PC-9 (cell line): ENCODE measurements around the gene DPYSL4. TPM values are rescaled to one million over a fixed set of nuclear protein-coding genes. Genes with fewer than 3 reads are reported as not detected.
"Not testable (repeated sequence)": the region's sequence is repeated elsewhere in the genome, so short reads cannot be mapped to it uniquely, and the experiment has no call there.

Experiments
- BruUV-seq: library from RNA; stranded (reverse); fragments of 400-500 nt; replicated peaks from 2 replicates; lab custom pipeline; 2021; lab: Mats Ljungman, UMichigan
- CTCF ChIA-PET: fragments of 300-600 bp; sonication (Branson Sonifier 250); formaldehyde crosslinking; loops from one replicate; lab custom pipeline; 2022; ENCODE audit warnings: antibody characterized with exemption; lab: Charles Lee
- POLR2A ChIA-PET: fragments of 300-600 bp; sonication (Branson Sonifier 250); formaldehyde crosslinking; loops from one replicate; lab custom pipeline; 2022; ENCODE audit warnings: antibody characterized with exemption; ENCODE audit not compliant: unreplicated experiment; lab: Charles Lee
- DNase-seq, 2 experiments: peaks; one replicate each; pipeline versions ENCODE4 v3.0.0 to v3.0.0-alpha.2; 2015 to 2022; ENCODE audit warnings: mixed read lengths in 1 of 2
- H2AFZ ChIP-seq: fragments of 200-600 bp; sonication (generic); 2 replicates; pipeline ENCODE4 v1.8.1; 2017; ENCODE audit warnings: antibody characterized with exemption
- H3F3A ChIP-seq: fragments of 200-600 bp; sonication (generic); 2 replicates; pipeline ENCODE4 v1.8.1; 2017; ENCODE audit warnings: antibody characterized with exemption, mild to moderate bottlenecking, low read depth; ENCODE audit not compliant: insufficient read depth
- H3K27ac ChIP-seq: fragments of 200-600 bp; sonication (generic); 2 replicates; pipeline ENCODE4 v1.6.1; 2016; ENCODE audit warnings: mixed run types
- H3K27me3 ChIP-seq: fragments of 200-600 bp; sonication (generic); 2 replicates; pipeline ENCODE4 v1.6.1; 2016; ENCODE audit warnings: low read depth, mixed run types; ENCODE audit not compliant: insufficient read depth
- H3K36me3 ChIP-seq: fragments of 200-600 bp; sonication (generic); 2 replicates; pipeline ENCODE4 v1.6.1; 2016; ENCODE audit warnings: low read depth, mixed run types
- H3K4me1 ChIP-seq: fragments of 200-600 bp; sonication (generic); replicated peaks from 2 replicates; pipeline ENCODE4 v1.6.1; 2016; ENCODE audit warnings: mixed run types; ENCODE audit not compliant: insufficient read depth
- H3K4me2 ChIP-seq: fragments of 200-600 bp; sonication (generic); 2 replicates; pipeline ENCODE4 v1.6.1; 2017; ENCODE audit warnings: mixed run types
- H3K4me3 ChIP-seq: fragments of 200-600 bp; sonication (generic); 2 replicates; pipeline ENCODE4 v1.6.1; 2016; ENCODE audit warnings: mixed run types
- H3K79me2 ChIP-seq: fragments of 200-600 bp; sonication (generic); 2 replicates; pipeline ENCODE4 v1.6.1; 2017; ENCODE audit warnings: low read depth, mixed run types
- H3K9me2 ChIP-seq: fragments of 200-600 bp; sonication (generic); 2 replicates; pipeline ENCODE4 v1.8.1; 2017; ENCODE audit warnings: mild to moderate bottlenecking; ENCODE audit not compliant: insufficient read depth
- H3K9me3 ChIP-seq: fragments of 200-600 bp; sonication (generic); 2 replicates; pipeline ENCODE4 v1.8.1; 2016; ENCODE audit warnings: low read depth; ENCODE audit not compliant: insufficient read depth
- H4K20me1 ChIP-seq: fragments of 200-600 bp; sonication (generic); 2 replicates; pipeline ENCODE4 v1.8.1; 2017; ENCODE audit not compliant: insufficient read depth
- CTCF ChIP-seq: fragments of 200-600 bp; sonication (generic); conservative IDR thresholded peaks from 2 replicates; pipeline ENCODE4 v1.6.1; 2017; ENCODE audit warnings: mixed run types, antibody characterized with exemption, mild to moderate bottlenecking, moderate library complexity
- EZH2 ChIP-seq: fragments of 200-600 bp; sonication (generic); IDR thresholded peaks from 2 replicates; pipeline ENCODE4 v1.8.0; 2017; ENCODE audit warnings: antibody characterized with exemption, low read depth
- intact Hi-C: fragments of 100-400 bp; cut with micrococcal nuclease; formaldehyde crosslinking; loops from one replicate; pipeline ENCODE4 v1.10.0; 2022; ENCODE audit not compliant: unreplicated experiment
- total RNA-seq: library from RNA; stranded (reverse); gene quantifications from 2 replicates; pipeline ENCODE4 v1.2.3, GENCODE V29; 2021

DPYSL4 gene
- total RNA-seq, 1 experiment from 2014 or later = 4.8 TPM

- H3K4me1 ChIP-seq, H3K79me2 ChIP-seq, BruUV-seq, H3K4me2 ChIP-seq, H4K20me1 ChIP-seq, H3K36me3 ChIP-seq, H3K9me3 ChIP-seq, DNase-seq, H3K27ac ChIP-seq, H2AFZ ChIP-seq, CTCF ChIA-PET, intact Hi-C loops, H3K27me3 ChIP-seq, H3K9me2 ChIP-seq, H3F3A ChIP-seq, POLR2A ChIA-PET, H3K4me3 ChIP-seq: not testable (repeated sequence)
Measured at GRCh38 chr10:132160834-132161622, 25.7 kb upstream of the DPYSL4 start.

GRCh38 chr10:132162021-132162531 lies 24.7 kb upstream of the DPYSL4 start:
- TF ChIP-seq CTCF = no peak
- no peak for TF ChIP-seq EZH2
- Histone ChIP-seq H4K20me1 (no peaks in the 10 kb centered on the region), H3K27ac (no peak overlapping the region), H3K36me3 (no peaks in the 10 kb centered on the region), H3K4me2 (no peak overlapping the region), H3K4me3 (no peak overlapping the region), H2AFZ (no peak overlapping the region), H3K9me2 (no peaks in the 10 kb centered on the region), H3K4me1 (no peaks in the 10 kb centered on the region), H3K9me3 (no peaks in the 10 kb centered on the region), H3F3A (0 out of 2 replicates have a peak, but pooled peaks cover 3% of the 10 kb centered on the region), H3K27me3 (no peaks in the 10 kb centered on the region), H3K79me2 (no peaks in the 10 kb centered on the region)
- BruUV-seq = no TSS peak
- CTCF ChIA-PET = no interaction called here
- POLR2A ChIA-PET = no interaction called here
- no peak for DNase-seq
- intact Hi-C loops = no loop called here

- no peaks in the 10 kb centered on the region for H3K9me3 ChIP-seq
- H4K20me1 ChIP-seq = no peaks in the 10 kb centered on the region
- H3K4me1 ChIP-seq = no peaks in the 10 kb centered on the region
- intact Hi-C loops = no loop called here
- H3K9me2 ChIP-seq = no peaks in the 10 kb centered on the region
- CTCF ChIA-PET = no interaction called here
- H2AFZ ChIP-seq = no peak overlapping the region
- POLR2A ChIA-PET = interaction anchor here (0.6 kb wide), 1 partner anchor 145 kb away, joined by 10 read pairs; the partner anchor contains the start of gene STK32C
- 0 out of 2 replicates have a peak, but pooled peaks cover 3% of the 10 kb centered on the region for H3F3A ChIP-seq
- H3K27me3 ChIP-seq = no peaks in the 10 kb centered on the region
- no peaks in the 10 kb centered on the region for H3K36me3 ChIP-seq
- no peak for TF ChIP-seq EZH2
- no peak for TF ChIP-seq CTCF
- H3K79me2 ChIP-seq = no peaks in the 10 kb centered on the region
- no peak overlapping the region for H3K27ac ChIP-seq
- BruUV-seq = no TSS peak
- H3K4me2 ChIP-seq = no peak overlapping the region
- no peak for DNase-seq
- no peak overlapping the region for H3K4me3 ChIP-seq
Measured at GRCh38 chr10:132162590-132163277, 24.0 kb upstream of the DPYSL4 start.
